Activated T-helper 2 cell treated with anti-CD3 and anti-CD28 coated beads, Interferon-gamma antibody, Interleukin-2, Interleukin-4, amounts not matched to agents 10 μg/mL and 5 μg/mL and 100 μg/mL, durations not matched to agents 14 hours and 24 hours and 36 hours (primary cell): ENCODE results near the gene SEMA6B. TPM values are rescaled to one million over a fixed set of nuclear protein-coding genes. Genes with fewer than 3 reads are reported as not detected.

Experiments
- DNase-seq: peaks from one replicate; pipeline ENCODE4 v3.0.0; 2021; ENCODE audit warnings: low spot score
- H3K27ac Mint-ChIP-seq: one replicate; pipeline ENCODE4 v1.8.0; 2021; ENCODE audit warnings: mixed read lengths
- H3K27me3 Mint-ChIP-seq: one replicate; pipeline ENCODE4 v1.8.0; 2021; ENCODE audit warnings: low read depth, mixed read lengths
- H3K36me3 Mint-ChIP-seq: one replicate; pipeline ENCODE4 v1.8.0; 2021; ENCODE audit warnings: low read depth, mixed read lengths
- H3K4me1 Mint-ChIP-seq: one replicate; pipeline ENCODE4 v1.8.0; 2021; ENCODE audit warnings: low read depth, mixed read lengths
- H3K4me3 Mint-ChIP-seq: one replicate; pipeline ENCODE4 v1.8.0; 2021; ENCODE audit warnings: low read depth, mild to moderate bottlenecking, moderate library complexity, mixed read lengths
- H3K9me3 Mint-ChIP-seq: one replicate; pipeline ENCODE4 v1.8.0; 2021; ENCODE audit warnings: mixed read lengths
- intact Hi-C: fragments of 100-400 bp; cut with micrococcal nuclease; formaldehyde crosslinking; loops from one replicate; pipeline ENCODE4 v1.15.1; 2023
- total RNA-seq: library from RNA; stranded (reverse); gene quantifications from 2 replicates; pipeline ENCODE4 v1.2.3, GENCODE V29; 2022

Gene SEMA6B
- total RNA-seq, 1 donor from 2014 or later = not detected

GRCh38 chr19:4500841-4501591 is 58.5 kb downstream of the SEMA6B start:
- intact Hi-C loops = no loop called here
- no peaks in the 10 kb centered on the region for H3K27me3 Mint-ChIP-seq
- H3K9me3 Mint-ChIP-seq = no peaks in the 10 kb centered on the region
- no peaks in the 10 kb centered on the region for H3K4me1 Mint-ChIP-seq
- peaks cover 3% of the 10 kb centered on the region for H3K36me3 Mint-ChIP-seq
- DNase-seq = no peak
- H3K27ac Mint-ChIP-seq = no peak overlapping the region
- no peak overlapping the region for H3K4me3 Mint-ChIP-seq

DNA sequence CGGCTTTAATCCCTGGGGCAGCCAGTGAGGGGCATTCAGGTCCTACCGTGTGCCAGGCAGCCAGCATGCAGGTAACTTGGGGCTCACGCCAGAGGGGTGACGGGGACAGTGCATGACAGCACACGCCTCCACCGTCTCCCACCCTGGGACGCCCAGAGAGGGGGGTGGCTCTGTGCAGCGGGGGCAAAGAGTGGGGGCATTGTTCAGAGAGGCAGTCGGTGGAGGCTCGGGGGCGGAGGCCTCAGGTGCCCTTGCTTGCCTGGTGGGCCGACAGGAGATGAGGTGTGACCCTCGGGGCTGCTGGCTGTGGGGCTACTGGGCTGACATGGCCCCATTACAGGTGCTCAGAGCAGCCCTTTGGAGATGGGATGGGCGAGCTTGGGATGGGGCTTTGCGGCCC is 59.6 kb downstream of the SEMA6B start:
- Mint-ChIP-seq H3K27ac (no peak overlapping the region), H3K36me3 (peaks cover 3% of the 10 kb centered on the region)

DNA sequence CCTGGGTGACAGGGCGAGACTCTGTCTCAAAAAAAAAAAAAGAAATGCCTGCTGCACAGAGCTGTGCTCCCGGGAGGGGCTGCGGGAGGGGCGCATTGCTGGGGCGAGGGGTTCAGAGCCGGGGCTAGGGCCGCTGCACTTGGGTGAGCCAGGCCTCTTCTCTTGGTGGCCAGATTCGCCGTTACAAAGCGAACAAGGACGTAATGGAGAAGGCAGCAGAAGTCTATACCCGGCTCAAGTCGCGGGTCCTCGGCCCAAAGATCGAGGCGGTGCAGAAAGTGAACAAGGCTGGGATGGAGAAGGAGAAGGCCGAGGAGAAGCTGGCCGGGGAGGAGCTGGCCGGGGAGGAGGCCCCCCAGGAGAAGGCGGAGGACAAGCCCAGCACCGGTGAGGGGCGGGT is 60.2 kb downstream of the SEMA6B start:
- peaks cover 6% of the 10 kb centered on the region for H3K36me3 Mint-ChIP-seq
- intact Hi-C loops = no loop called here
- no peaks in the 10 kb centered on the region for H3K27me3 Mint-ChIP-seq
- no peak for DNase-seq
- no peak overlapping the region for H3K27ac Mint-ChIP-seq
- H3K4me1 Mint-ChIP-seq = no peaks in the 10 kb centered on the region
- no peaks in the 10 kb centered on the region for H3K9me3 Mint-ChIP-seq
- no peak overlapping the region for H3K4me3 Mint-ChIP-seq

More for the DNA sequence above, 59.6 kb downstream of the SEMA6B start:
- intact Hi-C loops = no loop called here
- no peaks in the 10 kb centered on the region for H3K27me3 Mint-ChIP-seq
- no peaks in the 10 kb centered on the region for H3K9me3 Mint-ChIP-seq
- DNase-seq = no peak
- no peaks in the 10 kb centered on the region for H3K4me1 Mint-ChIP-seq
- no peak overlapping the region for H3K4me3 Mint-ChIP-seq

GRCh38 chr19:4498694-4499093 is 60.8 kb downstream of the SEMA6B start:
- H3K4me1 Mint-ChIP-seq = no peaks in the 10 kb centered on the region
- no peaks in the 10 kb centered on the region for H3K9me3 Mint-ChIP-seq
- no peak for DNase-seq
- peaks cover 6% of the 10 kb centered on the region for H3K36me3 Mint-ChIP-seq
- intact Hi-C loops = no loop called here
- H3K4me3 Mint-ChIP-seq = no peak overlapping the region
- no peak overlapping the region for H3K27ac Mint-ChIP-seq
- no peaks in the 10 kb centered on the region for H3K27me3 Mint-ChIP-seq

DNA sequence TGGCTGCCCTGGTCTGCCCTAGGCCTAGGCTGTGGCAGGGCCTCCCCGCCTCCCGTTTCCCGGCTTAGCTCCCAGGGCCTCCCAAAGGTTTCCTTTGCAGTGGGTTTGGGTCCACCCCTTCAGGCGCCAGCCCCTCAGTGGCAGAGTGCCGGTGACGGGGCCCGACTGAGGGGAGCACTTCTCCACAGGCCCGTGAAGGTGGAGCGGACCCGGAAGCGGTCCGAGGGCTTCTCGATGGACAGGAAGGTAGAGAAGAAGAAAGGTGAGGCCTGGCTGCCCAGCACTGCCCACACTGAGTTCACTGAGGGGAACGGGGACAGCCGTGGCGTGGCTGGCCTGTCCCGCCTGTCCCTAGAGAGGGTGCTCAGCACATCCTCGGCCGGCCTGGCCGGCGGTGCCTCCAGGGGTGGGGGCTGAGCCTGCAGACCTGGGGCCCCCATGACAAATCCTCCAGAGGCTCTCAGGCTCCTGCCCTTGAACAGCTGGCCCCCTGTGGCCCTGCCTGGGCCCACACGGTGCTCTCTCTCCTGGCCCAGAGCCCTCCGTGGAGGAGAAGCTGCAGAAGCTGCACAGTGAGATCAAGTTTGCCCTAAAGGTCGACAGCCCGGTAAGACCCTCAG is 61.6 kb downstream of the SEMA6B start:
- Mint-ChIP-seq H3K4me3 (no peak overlapping the region), H3K36me3 (peaks cover 6% of the 10 kb centered on the region), H3K9me3 (no peaks in the 10 kb centered on the region), H3K4me1 (no peaks in the 10 kb centered on the region), H3K27ac (no peak overlapping the region), H3K27me3 (no peaks in the 10 kb centered on the region)
- no peak for DNase-seq
- intact Hi-C loops = no loop called here

DNA sequence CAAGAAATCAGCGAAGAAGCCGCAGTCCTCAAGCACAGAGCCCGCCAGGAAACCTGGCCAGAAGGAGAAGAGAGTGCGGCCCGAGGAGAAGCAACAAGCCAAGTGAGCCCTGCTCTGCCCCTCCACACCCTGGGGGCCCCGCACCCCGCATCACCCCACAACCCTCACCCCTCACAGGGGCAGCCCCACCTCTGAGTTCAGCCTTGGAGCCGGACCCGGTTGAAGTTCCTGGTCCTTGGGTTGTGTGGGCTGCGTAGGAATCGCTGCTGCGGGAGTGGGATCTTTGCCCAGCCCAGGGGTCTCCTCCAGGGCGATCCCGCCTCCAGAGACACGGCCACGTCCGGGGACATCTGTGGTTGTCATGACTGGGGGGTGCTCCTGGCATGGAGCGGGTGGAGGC is 63.2 kb downstream of the SEMA6B start:
- Mint-ChIP-seq H3K36me3 (peaks cover 6% of the 10 kb centered on the region), H3K9me3 (no peaks in the 10 kb centered on the region), H3K27ac (no peak overlapping the region), H3K4me1 (no peaks in the 10 kb centered on the region), H3K4me3 (no peak overlapping the region), H3K27me3 (no peaks in the 10 kb centered on the region)
- DNase-seq = no peak
- intact Hi-C loops = no loop called here

GRCh38 chr19:4495471-4495870 is 64.0 kb downstream of the SEMA6B start:
- Mint-ChIP-seq H3K27me3 (no peaks in the 10 kb centered on the region), H3K27ac (no peak overlapping the region), H3K9me3 (no peaks in the 10 kb centered on the region), H3K4me3 (no peak overlapping the region), H3K4me1 (no peaks in the 10 kb centered on the region), H3K36me3 (peaks cover 11% of the 10 kb centered on the region)
- no peak for DNase-seq
- intact Hi-C loops = no loop called here

DNA sequence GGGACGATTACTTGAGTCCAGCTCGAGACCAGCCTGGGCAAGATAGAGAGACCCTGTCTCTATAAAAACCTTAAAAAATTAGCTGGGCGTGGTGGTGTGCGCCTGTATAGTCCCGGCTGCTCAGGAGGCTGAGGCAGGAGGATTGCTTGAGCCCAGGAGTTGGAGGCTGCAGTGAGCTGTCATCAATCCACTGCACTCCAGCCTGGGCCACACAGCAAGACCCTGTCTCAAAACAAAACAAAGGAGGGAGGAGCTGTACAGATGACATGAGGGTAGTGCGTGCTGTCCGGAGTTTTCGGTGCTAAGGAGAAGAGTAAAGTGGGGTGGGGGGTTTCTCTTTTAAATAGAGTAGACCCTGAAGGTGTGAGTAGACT is 64.8 kb downstream of the SEMA6B start:
- no peak overlapping the region for H3K27ac Mint-ChIP-seq
- DNase-seq = no peak
- intact Hi-C loops = no loop called here
- H3K4me3 Mint-ChIP-seq = no peak overlapping the region
- peaks cover 18% of the 10 kb centered on the region for H3K36me3 Mint-ChIP-seq
- no peaks in the 10 kb centered on the region for H3K4me1 Mint-ChIP-seq
- no peaks in the 10 kb centered on the region for H3K9me3 Mint-ChIP-seq
- no peaks in the 10 kb centered on the region for H3K27me3 Mint-ChIP-seq

- intact Hi-C loops = no loop called here
- peaks cover 15% of the 10 kb centered on the region for H3K36me3 Mint-ChIP-seq
- no peak overlapping the region for H3K27ac Mint-ChIP-seq
- H3K4me1 Mint-ChIP-seq = no peaks in the 10 kb centered on the region
- no peak overlapping the region for H3K4me3 Mint-ChIP-seq
- DNase-seq = no peak
- H3K27me3 Mint-ChIP-seq = no peaks in the 10 kb centered on the region
- H3K9me3 Mint-ChIP-seq = no peaks in the 10 kb centered on the region
These were observed 65.4 kb downstream of the SEMA6B start for GRCh38 chr19:4493929-4494690.

- H3K27me3 Mint-ChIP-seq = no peaks in the 10 kb centered on the region
- H3K9me3 Mint-ChIP-seq = no peaks in the 10 kb centered on the region
- intact Hi-C loops = no loop called here
- no peak overlapping the region for H3K4me3 Mint-ChIP-seq
- H3K4me1 Mint-ChIP-seq = no peaks in the 10 kb centered on the region
- no peak overlapping the region for H3K27ac Mint-ChIP-seq
- DNase-seq = no peak
- H3K36me3 Mint-ChIP-seq = peaks cover 19% of the 10 kb centered on the region
These were observed 66.2 kb downstream of the SEMA6B start for GRCh38 chr19:4493104-4493928.
